ENCODE results near the gene RAPGEF2.

DNA sequence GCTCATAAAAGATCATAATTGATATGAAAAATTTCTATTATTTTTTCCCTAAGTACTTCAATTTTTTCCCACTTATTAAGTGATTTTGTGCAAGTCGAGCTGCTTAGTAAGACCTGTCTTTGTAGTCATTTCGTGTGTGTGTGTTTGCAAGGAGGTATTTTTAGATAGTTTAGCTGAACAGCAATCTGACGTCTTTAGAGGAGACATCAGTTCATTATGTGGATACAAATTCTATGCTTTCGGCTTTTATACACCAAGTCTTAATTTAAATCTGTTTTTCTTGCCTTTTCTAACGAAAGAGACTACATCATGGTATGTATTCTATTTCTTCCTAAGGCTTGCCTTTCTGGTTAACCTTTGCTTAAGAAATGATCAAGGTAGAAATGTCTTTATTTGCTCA, 179.4 kb downstream of the RAPGEF2 start:
- TF ChIP-seq, protein P1, sequence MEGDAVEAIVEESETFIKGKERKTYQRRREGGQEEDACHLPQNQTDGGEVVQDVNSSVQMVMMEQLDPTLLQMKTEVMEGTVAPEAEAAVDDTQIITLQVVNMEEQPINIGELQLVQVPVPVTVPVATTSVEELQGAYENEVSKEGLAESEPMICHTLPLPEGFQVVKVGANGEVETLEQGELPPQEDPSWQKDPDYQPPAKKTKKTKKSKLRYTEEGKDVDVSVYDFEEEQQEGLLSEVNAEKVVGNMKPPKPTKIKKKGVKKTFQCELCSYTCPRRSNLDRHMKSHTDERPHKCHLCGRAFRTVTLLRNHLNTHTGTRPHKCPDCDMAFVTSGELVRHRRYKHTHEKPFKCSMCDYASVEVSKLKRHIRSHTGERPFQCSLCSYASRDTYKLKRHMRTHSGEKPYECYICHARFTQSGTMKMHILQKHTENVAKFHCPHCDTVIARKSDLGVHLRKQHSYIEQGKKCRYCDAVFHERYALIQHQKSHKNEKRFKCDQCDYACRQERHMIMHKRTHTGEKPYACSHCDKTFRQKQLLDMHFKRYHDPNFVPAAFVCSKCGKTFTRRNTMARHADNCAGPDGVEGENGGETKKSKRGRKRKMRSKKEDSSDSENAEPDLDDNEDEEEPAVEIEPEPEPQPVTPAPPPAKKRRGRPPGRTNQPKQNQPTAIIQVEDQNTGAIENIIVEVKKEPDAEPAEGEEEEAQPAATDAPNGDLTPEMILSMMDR (IDR thresholded peaks at IDR 0.05), result no peak
- TF ChIP-seq POLR2A (IDR thresholded peaks at IDR 0.05), result no peak
- TF ChIP-seq POLR2AphosphoS5 (IDR thresholded peaks at IDR 0.05), result no peak

All from stomach (tissue), 4 donors.